Fibroblast of skin of abdomen (primary cell): ENCODE results near the gene DOK4.
"Not testable (repeated sequence)": the region's sequence is repeated elsewhere in the genome, so short reads cannot be mapped to it uniquely, and the experiment has no call there.

Experiments used
- DNase-seq: peaks from one replicate; pipeline ENCODE4 v3.0.0-alpha.2; 2013

DOK4 gene

GRCh38 chr16:57444711-57445110, 41.6 kb downstream of the DOK4 start:
- DNase-seq = no peak

GRCh38 chr16:57440551-57440950, 45.7 kb downstream of the DOK4 start:
- DNase-seq = not testable (repeated sequence)

GRCh38 chr16:57439947-57440346, 46.3 kb downstream of the DOK4 start:
- not testable (repeated sequence) for DNase-seq

GRCh38 chr16:57435838-57436237, 50.5 kb downstream of the DOK4 start:
- DNase-seq = no peak

DNA sequence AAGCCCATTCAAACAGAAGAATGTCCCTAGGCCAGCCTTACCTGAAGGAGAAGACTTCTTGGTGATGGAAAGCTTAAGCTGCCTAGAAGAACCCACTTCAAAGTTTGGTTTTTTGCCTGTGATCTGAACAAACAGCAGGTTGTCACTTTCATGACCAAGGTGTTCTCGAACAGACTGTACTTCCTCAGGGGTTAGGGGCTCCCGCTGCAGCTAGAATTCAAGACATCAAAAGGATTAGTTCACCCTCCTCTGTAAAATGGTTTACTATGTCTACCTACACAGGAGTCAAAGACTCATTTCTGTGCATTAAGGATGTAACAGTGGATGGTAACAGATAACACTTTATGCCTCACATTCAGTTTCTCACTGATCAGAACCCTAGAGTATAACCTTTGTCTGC, 52.3 kb downstream of the DOK4 start:
- DNase-seq = no peak

DNA sequence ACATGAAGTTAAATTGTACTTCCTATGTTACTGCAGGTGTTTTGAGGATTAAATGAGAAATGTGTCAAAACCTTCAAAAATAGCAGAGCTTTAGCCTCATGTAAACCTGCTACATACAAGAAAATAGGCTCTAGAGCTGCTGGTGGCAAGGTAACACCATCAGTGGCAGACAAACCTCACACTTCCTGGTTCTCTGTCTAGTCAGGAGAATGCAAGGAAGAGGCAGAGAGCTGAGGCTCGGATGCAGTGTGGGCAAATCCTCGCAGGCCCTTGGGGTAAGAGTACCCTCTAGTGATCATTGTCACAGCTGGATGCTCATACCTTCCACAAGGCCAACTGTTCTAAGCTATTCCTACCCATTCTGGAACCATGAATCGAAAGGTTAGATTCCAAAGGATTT, 53.3 kb downstream of the DOK4 start:
- no peak for DNase-seq

DNA sequence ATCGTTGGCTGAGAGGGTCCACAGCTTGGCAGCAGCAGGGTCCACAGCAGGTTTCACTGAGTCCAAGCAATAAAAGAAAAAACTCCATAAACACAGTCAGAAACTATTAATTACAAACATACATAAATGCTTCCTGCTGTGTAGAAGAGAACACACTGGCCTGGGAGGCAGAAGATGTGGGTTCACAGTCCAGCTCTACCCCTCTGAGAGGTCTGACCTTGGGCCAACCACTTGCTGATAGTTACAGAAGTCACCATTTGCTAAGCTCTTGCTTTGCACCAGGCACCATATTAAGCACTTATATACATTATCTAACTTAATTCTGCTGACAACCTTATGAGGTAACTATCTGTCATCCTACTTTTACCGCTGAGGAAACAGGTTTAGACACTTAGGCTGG, 53.8 kb downstream of the DOK4 start:
- no peak for DNase-seq

- DNase-seq = no peak
Observed at GRCh38 chr16:57430955-57431354, 55.3 kb downstream of the DOK4 start.

- DNase-seq = no peak
Observed at GRCh38 chr16:57427824-57428223, 58.5 kb downstream of the DOK4 start.

- DNase-seq = no peak
Observed at GRCh38 chr16:57427307-57427706, 59.0 kb downstream of the DOK4 start.

DNA sequence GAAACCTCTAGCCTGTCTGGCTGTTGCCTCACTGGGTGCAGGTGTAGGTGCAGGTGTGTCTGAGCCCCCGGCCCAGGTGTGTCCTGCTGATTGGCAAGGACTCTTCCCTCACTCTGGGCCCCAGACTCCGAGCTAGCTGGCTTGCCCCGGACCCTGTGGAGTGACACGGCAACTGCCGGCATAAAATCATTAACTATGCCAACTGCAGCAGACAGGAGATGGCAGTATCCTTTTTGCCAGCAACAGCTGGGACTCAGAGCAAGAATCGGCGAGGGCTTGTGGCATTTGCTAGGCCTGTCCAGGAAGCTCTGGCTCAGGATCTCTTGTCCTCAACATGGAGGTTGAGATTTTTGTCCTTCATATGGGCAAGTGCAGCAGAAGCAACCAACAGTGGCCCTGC, 59.9 kb downstream of the DOK4 start:
- no peak for DNase-seq

GRCh38 chr16:57424583-57424982, 61.7 kb downstream of the DOK4 start:
- no peak for DNase-seq

DNA sequence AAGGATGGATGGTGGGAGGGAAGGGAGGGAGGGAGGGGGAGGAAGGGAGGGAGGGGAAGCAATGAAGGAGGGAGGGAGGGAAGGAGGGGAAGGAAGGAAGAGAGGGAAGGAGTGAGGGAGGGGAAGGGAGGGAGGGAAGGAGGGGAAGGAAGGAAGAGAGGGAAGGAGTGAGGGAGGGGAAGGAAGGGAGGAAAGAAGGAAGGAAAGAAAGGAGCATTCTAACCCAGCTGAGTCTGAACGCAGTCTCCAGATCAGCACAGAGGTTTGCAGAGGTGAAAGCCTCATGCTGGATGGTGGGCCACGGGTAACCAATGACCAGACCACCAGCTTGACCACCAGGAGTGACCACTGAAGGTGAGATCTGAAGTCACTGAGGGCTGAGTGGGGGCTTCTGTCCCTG, 63.1 kb downstream of the DOK4 start:
- DNase-seq = no peak

DNA sequence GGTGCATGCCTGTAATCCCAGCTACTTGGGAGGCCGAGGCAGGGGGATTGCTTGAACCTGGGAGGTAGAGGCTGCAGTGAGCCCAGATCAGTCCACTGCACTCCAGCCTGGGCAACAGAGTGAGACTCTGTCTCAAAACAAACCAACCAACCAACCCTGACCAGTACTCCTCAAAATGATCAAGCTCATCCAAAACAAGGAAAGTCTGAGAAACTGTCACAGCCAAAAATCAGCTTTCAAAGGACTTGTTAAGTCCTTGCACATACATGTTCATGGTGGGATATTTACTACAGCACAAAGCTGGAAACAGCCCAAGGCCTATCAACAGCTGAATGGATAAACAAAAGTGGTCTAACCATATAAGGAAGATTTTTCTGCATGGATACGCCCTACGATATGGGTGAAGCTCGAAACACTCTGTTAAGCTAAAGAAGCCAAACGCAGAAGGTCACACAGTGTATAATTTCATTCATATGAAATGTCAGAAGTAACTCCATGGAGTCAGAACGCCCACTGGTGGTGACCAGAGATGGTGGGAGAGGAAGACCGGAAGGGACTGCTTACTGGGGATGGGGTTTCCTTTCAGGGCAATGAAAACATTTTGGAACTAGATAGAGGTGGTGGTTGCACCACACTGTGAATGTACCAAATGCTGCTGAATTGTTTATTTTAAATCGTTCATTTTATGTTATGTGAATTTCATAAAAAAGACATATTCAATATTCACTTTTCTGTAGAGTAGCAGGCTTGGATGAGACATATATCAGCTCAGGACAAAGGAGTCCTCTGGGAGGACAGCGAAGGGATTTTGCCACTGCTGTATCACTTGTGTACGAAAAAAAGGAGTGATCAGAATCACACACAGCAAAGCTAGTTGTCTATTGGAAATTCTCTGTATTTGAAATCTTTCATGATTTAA, 64.0 kb downstream of the DOK4 start:
- DNase-seq = peak; percentile 67
